ENCODE measurements around the gene NUDT1. TPM values are rescaled to one million over a fixed set of nuclear protein-coding genes. Genes with fewer than 3 reads are reported as not detected.

NUDT1 gene
- total RNA-seq, 1 experiment from 2014 or later, result 84.7 TPM

GRCh38 chr7:2229467-2229866, 12.6 kb upstream of the NUDT1 start:
- no CpG with 5 or more reads among the region's 7 CpGs for WGBS (ENCODE audit: extremely low coverage, insufficient read length, low lambda C conversion rate)
- no peak overlapping the region for H2BK12ac ChIP-seq (ENCODE audit: insufficient read length, low read depth, low read length)
- H3K9me3 ChIP-seq (ENCODE audit: control insufficient read depth, low read depth, low read length), result no peaks in the 10 kb centered on the region
- no peak overlapping the region for H4K91ac ChIP-seq (ENCODE audit: insufficient read length, low read depth, low read length)
- H4K8ac ChIP-seq (replicated peaks; ENCODE audit: insufficient read length, low read depth, low read length), result no peak overlapping the region
- no peak overlapping the region for H3K4ac ChIP-seq (ENCODE audit: low read depth, low read length)
- no peak overlapping the region for H3K9ac ChIP-seq (ENCODE audit: extremely low read depth, insufficient read length, low read length)
- H2BK15ac ChIP-seq (ENCODE audit: low read depth, low read length), result no peak overlapping the region
- no peak overlapping the region for H3K4me3 Mint-ChIP-seq
- H4K20me1 ChIP-seq (ENCODE audit: control insufficient read depth, insufficient read depth, insufficient read length), result no peaks in the 10 kb centered on the region
- no peaks in the 10 kb centered on the region for H3K27me3 ChIP-seq (ENCODE audit: insufficient read depth, low read length)
- H3K23ac ChIP-seq (ENCODE audit: insufficient read length, low read depth, low read length), result no peak overlapping the region
- no peak for DNase-seq
- no peak overlapping the region for H2BK5ac ChIP-seq (ENCODE audit: insufficient read length, low read length)
- H3K9me3 Mint-ChIP-seq, result no peaks in the 10 kb centered on the region
- peaks cover 13% of the 10 kb centered on the region for H3K23me2 ChIP-seq (ENCODE audit: insufficient read length, low read depth, low read length, poor library complexity, severe bottlenecking)
- no peak overlapping the region for H3K14ac ChIP-seq (ENCODE audit: insufficient read depth, low read length)
- peak overlapping the region in 1 of 3 experiments; percentile 90; a peak in 1 of 7 replicates for H3K27ac Mint-ChIP-seq
- H3T11ph ChIP-seq (ENCODE audit: low read length), result no peak overlapping the region
- no peaks in the 10 kb centered on the region for H3K4me1 ChIP-seq (ENCODE audit: insufficient read depth, low read length)
- H2AFZ ChIP-seq (ENCODE audit: low read length), result no peak overlapping the region
- H3K27ac ChIP-seq (ENCODE audit: insufficient read length, low read depth, low read length), result no peak overlapping the region
- H3K18ac ChIP-seq (ENCODE audit: insufficient read length, low read depth, low read length), result no peak overlapping the region
- no peaks in the 10 kb centered on the region for H3K27me3 Mint-ChIP-seq (ENCODE audit: low read depth)
- H2BK20ac ChIP-seq (ENCODE audit: low read depth, low read length, poor library complexity, severe bottlenecking), result no peak overlapping the region
- no peak overlapping the region for H3K56ac ChIP-seq (ENCODE audit: insufficient read length, low read depth, low read length)
- peaks cover 9 to 12% of the 10 kb centered on the region in 2 experiments for H3K4me1 Mint-ChIP-seq
- H3K4me2 ChIP-seq (ENCODE audit: insufficient read depth, insufficient read length, low read length), result no peak overlapping the region
- peaks cover 25 to 57% (median 52%) of the 10 kb centered on the region in 3 experiments for H3K36me3 Mint-ChIP-seq (ENCODE audit: insufficient read depth in 1 of 3, low read depth in 3 of 3)
- no peak overlapping the region for H4K5ac ChIP-seq (ENCODE audit: insufficient read length, low read depth, low read length)
- H2BK120ac ChIP-seq (ENCODE audit: low read depth, low read length, poor library complexity, severe bottlenecking), result no peak overlapping the region
- no peak overlapping the region for H2AK5ac ChIP-seq (ENCODE audit: insufficient read length, low read length)
- H3K79me1 ChIP-seq (ENCODE audit: insufficient read depth, low read depth, low read length, poor library complexity, severe bottlenecking), result peaks cover 12% of the 10 kb centered on the region
- TF ChIP-seq, protein P1, sequence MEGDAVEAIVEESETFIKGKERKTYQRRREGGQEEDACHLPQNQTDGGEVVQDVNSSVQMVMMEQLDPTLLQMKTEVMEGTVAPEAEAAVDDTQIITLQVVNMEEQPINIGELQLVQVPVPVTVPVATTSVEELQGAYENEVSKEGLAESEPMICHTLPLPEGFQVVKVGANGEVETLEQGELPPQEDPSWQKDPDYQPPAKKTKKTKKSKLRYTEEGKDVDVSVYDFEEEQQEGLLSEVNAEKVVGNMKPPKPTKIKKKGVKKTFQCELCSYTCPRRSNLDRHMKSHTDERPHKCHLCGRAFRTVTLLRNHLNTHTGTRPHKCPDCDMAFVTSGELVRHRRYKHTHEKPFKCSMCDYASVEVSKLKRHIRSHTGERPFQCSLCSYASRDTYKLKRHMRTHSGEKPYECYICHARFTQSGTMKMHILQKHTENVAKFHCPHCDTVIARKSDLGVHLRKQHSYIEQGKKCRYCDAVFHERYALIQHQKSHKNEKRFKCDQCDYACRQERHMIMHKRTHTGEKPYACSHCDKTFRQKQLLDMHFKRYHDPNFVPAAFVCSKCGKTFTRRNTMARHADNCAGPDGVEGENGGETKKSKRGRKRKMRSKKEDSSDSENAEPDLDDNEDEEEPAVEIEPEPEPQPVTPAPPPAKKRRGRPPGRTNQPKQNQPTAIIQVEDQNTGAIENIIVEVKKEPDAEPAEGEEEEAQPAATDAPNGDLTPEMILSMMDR (conservative IDR thresholded peaks at IDR 0.05), result no peak
- H3K79me2 ChIP-seq (ENCODE audit: insufficient read depth, low read length), result peaks cover 5% of the 10 kb centered on the region; the same call in 1 of the 2 replicates
